T follicular helper cell (primary cell): ENCODE measurements around the gene VEGFB.

Source experiments
- DNase-seq: peaks from one replicate; pipeline ENCODE4 v3.0.0-alpha.2; 2020; ENCODE audit warnings: low read depth

The VEGFB gene

DNA sequence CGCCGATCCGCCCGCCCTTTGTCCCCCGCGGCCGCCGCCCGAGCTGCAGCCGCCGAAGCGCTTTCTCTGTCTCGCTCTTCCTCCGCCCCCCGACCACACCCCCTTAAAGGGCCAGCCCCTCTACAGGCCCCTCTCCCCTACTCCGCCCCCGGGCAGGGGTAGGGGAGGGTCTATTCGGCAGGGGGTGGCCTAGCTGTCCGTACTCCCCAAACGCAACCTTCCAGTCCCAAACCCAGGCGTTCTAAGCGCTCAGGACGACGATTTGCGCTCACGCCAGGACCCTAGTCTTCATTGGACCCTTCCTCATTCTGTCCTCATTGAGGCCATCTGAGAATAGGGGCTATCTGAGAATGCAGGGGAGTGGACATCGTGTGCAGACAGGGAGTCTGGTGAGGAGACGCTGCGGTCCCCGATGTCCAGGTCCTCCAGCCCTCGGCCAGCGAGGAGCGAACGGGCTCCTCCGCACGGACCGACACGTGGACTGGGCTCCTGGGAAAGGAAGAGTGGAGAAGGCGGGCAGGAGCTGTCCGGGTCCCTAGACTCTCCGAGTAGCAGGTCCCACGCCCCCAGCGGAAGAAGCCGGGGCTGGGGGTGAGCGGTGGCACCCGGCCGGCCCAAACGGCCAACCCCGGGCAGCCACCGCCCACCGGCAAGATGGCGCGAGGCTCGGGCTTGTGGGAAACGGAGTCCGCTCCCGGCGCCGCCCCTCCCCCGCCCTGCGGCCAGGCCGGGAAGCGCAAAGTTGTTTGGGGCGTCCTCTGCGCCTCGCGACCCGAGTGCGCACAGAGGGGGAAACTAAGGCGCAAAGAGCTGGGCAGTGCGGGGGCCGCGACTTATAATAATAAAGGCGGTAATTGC lies 12.7 kb downstream of the VEGFB start, which contains the start of gene PPP1R14B:
Gene PPP1R14B, minus strand, starts transcription at position 73 of the 858 bp plus-strand sequence. CDS start 270 bp downstream, outside the sequence.
- DNase-seq: peak; percentile 67

- no peak for DNase-seq
Observed at GRCh38 chr11:64247729-64248531, 13.5 kb downstream of the VEGFB start.

DNA sequence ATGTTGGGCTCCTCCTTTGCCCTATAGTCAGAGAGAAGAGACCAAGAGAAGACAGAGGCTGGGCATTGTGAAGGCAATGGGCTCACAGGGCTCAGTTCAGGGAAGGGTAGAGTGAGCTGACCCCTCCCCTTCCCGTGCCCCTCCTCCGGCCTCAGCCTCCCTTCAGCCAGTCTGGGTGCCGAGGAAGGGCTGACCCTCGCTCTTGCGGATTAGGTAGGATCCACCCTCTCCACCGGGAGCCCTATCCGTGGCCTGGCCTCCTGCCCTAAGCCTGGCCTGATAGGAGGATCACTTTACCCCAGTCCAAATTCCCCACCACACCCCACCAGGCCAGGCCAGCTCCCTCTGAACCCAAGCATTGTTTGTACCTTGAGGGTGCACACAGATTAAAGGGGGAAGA lies 14.2 kb downstream of the VEGFB start:
- DNase-seq: no peak

DNA sequence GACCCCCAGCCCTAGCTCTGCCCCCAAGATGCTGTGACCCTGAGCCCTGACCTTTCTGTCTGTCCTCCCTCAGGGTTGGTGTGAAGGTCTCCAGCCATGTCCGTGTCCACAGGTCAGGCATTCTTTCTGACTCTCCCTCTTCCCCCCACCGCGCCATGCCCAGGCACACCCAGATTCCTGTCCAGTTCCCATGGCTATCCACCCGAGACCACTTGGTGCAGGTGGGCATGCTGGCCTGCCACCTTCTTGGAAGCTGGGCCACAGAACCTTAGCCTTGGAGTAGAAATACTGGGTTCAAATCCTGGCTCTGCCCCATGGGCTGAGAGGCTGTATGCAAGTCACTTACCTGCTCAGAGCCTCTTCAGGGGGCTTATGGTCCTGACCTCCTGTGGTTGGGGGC lies 14.7 kb downstream of the VEGFB start:
- DNase-seq: no peak

DNA sequence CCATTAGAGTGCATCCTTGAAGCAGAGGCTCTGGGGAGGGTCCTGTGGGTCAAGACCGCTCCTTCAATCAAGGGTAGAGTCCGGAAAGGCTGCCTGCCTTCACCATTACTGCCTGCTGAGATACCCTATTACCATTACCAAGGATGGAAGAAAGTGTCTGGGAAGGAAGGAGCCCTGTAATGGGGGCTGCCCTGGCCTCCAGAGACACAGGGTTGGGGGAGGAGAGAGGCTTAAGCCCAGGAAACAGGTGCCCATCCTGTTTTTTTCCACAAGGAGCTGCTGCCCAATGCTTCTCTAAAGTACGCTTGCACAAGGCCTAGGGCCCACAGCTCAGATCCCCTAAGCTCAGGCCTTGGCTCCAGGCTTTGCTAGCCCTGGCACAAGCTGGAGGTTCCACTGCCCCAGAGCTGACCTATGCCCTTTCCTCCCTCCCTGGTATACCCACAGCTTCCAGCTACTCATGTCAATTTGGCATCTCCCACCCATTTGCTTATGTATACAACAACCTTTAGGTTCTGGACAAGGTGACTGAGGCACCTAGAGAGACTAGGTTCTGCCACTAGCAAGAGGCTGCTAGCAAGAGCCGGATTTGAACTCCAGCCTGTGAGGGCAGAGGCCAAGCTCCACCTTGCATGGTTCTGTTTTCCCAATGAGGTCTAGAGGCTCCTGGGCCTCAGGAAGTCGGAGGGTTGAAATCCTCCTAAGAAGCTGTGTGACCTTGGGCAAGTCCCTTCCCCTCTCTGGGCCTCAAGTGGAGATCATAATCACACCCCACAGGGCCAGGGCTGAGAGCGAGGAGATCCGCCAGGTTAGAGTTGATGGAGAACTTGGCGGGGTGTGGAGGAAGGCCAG lies 15.4 kb downstream of the VEGFB start:
- DNase-seq: no peak

DNA sequence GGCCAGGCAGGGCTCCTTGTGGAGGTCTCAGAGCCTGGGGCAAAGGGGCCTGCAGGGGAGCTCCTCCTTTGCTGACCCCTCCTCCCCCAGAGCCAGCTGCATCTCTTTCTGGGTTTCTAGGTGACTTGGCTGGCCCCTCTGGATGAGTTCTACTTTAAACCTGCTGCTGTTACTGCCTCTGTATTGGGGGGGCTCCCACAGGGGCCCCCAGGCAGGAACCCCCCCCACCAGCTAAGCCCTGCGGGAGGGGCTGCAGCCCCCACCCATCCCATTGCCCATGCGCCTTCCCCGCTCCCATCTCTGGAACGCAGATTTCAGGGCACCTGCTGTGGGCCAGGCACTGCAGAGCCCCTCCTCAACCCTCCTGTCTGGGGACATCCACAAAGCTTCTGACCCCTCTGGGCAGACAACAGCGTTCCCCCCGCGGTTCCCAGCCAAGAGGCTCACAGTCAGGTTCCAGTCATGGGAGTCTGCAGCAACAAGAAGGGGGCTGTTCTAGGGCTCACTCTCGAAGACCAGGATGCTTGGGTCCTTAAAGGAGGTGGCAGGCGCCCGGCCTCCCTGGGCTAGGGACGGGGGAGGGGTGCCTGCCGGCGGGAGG lies 16.1 kb downstream of the VEGFB start:
- no peak for DNase-seq

- peak; percentile 41 for DNase-seq
Observed at GRCh38 chr11:64251016-64251752, 16.8 kb downstream of the VEGFB start, which contains the start of gene PLCB3. Gene PLCB3, plus strand, starts transcription at chr11:64251530. Its CDS starts 120 bp downstream, at chr11:64251650.

DNA sequence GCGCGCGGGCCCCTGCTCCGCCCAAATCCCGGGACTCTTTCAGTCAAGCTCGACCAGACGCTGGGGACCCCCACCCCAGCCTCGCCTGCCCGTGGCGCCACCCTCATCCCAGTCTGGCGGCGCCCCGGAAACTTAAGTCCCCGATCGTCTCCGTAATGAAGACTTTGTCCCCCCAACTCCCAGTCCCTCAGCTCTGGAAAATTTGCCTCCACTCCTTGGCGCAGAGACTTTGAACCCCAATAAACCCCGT lies 17.3 kb downstream of the VEGFB start:
- no peak for DNase-seq

DNA sequence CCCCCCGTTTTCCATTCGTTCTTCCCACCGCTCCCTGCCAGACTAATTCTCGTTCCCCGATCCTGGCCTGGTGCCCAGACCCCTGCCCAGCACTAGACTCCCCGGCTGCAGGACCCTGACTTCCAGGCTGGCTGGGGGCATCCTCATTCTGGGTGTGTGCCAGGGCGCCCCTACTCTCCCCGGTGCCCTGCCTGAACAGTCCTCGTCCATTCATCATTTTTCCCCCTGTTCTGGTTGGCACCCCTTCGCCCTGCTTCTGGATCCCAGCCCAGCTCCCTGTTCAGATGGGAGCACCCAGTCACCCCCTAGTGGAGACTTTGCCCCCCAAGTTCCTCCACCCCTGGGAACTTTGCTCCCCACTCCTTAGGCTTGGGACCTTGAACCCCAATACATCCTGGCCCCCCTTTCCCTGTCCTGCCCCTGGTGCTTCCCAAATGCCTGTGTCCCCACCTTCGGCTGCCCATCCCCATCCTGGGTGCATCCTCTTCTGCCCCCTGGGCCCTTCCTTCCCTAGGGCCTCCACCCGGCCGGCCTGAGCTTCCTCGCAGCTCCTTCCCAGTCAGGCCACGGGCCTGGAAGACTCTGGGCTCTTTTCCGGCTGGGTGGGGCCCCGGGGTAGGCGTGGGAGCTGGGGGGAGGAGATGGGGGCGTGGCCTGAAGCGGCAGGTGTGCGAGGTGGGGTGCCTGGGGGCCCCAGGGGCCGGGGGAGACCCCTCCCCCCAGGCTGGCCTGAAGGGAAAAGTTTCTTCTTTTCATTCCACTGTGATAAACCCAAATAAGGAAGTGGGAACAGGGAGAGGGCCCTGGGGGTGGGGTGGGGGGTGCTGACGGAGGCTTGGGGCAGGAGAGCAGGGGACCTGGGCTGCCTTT lies 17.9 kb downstream of the VEGFB start:
- DNase-seq: no peak

DNA sequence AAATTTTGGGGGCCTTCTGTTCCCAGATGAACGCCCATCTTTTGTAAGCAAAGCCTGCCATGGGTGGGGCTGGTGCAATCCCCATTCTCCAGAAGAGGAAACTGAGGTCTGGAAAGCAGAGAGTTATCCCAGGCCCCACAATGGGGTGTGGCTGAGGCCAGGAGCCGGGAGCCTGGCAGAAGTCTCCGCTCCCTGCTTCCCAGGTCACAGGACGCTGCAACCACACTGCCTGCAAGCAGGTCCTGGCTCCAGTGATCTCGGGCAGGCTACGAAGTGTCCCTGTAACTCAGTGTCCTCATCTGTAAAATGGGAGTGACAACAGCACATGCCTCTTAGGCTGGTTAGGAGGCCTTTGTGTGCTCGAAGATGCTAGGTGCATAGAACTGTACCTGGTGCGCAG lies 18.7 kb downstream of the VEGFB start:
- DNase-seq: no peak

DNA sequence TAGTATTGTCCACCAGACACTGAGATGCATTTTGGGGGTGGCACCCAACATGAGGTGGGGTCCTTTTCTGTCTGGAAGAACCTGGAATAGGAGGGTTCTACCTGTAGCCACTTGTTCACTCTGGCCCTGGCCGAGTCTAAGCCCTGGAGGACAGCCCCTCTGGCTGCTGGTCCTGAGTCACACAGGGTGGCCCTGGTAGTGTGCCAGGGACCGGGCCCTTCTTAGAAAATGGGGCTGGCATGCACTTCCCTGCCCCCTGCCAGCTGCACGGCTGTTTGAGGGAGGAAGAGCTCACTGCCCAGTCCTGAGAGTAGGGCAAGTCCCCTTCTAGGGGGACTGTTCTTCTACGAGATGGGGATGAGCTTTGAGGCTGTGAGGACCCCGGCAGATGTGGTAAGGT lies 19.1 kb downstream of the VEGFB start:
- DNase-seq: no peak

DNA sequence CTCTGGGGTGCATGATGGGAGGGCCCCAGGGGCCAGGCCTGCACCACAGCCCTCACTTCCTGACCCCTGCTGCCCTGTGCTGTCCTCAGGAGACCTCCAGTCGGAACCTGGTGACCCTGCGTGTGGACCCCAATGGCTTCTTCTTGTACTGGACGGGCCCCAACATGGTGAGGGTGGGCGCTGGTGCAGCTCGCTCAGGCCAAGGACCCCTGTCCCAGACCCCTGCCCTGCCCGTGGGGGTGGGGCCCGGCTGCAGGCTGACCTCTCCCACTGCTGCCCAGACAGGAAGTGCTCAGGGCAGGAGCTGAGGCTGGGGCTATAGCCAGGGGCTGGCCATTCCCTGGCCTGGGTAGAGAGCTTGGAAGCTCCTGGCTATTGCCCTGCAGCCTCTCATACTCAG lies 19.9 kb downstream of the VEGFB start:
- DNase-seq: no peak

DNA sequence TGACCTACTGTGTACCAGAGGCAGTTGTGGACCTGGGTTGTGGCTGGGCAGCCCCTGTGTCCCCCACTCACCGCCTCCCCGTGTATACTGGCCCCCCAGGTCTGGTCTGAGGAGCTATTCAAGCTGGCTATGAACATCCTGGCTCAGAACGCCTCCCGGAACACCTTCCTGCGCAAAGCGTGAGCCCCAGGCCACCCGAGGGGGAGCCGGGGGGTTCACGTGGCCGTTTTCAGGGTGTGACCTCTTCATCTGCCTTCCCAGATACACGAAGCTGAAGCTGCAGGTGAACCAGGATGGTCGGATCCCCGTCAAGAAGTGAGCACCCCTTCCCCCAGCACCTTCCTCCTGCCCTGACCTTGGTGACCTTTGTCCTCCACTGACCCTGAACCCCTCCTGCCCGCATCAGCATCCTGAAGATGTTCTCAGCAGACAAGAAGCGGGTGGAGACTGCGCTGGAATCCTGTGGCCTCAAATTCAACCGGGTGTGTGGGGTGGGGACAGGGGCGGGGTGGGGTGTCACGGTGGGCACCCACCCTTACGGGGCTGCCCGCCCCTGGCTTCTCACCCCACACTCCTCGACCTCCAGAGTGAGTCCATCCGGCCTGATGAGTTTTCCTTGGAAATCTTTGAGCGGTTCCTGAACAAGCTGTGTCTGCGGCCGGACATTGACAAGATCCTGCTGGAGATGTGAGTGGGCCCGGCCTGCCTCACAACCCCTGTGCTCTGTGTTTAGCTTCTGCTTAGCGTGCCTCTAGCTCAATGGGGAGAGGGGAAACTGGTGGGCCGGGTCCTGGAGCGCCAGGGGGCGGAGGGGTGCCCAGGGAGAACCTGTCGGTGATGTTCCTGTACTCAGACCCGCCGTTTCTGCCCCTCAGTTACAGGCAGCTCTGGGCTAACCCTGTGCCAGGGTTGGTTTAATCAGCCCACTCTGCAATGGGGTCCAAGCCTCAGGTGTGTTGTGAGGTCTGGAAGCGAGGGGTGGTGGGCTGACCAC lies 21.0 kb downstream of the VEGFB start:
- no peak for DNase-seq

GRCh38 chr11:64256300-64256699 lies 21.9 kb downstream of the VEGFB start:
- no peak for DNase-seq

- no peak for DNase-seq
Observed at GRCh38 chr11:64258356-64258755, 24.0 kb downstream of the VEGFB start.

DNA sequence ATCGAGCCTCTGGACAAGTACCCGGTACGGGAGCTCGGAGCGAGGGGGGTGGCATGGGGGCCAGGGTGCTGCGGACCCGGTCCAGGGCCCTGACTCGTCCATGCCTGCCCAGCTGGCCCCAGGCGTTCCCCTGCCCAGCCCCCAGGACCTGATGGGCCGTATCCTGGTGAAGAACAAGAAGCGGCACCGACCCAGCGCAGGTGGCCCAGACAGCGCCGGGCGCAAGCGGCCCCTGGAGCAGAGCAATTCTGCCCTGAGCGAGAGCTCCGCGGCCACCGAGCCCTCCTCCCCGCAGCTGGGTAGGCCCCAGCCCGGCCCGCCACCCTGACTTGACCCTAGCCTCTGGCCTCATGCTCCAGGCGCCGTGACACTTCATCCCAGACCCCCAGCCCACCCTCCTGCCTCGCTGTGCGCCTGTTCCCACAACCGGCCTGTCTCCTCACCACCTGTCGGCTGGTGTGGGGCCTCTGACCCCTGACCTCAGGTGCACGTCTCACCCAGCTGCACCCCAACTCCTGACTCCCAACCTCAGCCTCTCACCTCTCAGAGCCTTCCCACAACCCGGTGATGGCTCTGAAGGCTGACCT lies 24.7 kb downstream of the VEGFB start:
- no peak for DNase-seq

DNA sequence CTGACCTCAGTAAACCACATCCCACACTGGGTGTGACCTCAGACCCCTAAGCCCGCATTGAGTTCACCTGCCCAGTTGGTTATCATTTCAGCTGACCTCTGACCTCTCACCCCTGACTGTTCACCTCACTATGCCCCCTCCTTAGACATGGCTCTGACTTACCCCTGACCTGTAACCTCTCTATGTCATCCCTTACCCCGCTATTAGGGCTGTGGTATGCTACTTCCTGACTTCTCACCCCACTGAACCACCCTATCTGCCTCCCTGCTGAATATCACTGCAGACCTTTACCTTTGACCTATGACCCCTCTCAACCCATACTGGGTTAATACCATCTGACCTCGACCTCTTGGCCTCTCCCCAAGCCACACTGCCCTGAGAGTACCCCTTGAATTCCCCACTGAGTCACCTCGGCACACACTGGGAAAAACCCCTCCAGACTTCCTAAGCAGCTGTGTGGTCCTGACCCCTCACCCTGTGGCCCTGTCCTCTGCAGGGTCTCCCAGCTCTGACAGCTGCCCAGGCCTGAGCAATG lies 25.2 kb downstream of the VEGFB start:
- no peak for DNase-seq

DNA sequence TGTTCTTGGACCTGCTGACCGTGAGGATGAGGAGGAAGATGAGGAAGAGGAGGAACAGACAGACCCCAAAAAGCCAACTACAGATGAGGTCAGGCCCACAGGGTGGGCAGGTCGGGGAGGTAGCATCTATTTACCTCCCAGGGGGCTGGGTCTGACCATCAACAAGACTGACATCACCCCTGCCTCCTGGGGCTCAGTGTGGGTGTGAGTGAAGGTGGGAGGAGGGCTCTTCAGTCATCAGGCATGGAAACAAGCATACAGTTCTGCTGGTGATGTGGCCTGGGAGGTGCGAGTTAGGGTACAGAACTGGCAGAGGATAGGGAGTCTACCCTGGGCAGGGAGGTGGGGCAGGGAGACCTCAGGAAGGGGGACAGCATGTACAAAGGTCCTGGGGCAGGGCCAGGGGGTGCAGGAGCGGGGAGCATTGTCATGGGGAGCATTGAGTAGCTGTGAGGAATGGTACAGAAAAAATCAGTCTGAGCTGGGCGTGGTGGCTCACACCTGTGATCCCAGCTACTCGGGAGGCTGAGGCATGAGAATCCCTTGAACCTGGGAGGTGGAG lies 25.8 kb downstream of the VEGFB start:
- DNase-seq: no peak
